Measurements from ENCODE around the gene SCAF11. TPM values are rescaled to one million over a fixed set of nuclear protein-coding genes. Genes with fewer than 3 reads are reported as not detected.

Gene SCAF11
- total RNA-seq, 5 donors from 2014 or later (not counting 1 experiment from before 2014, with no cell fraction given), result 149 to 184 (median 163) TPM

DNA sequence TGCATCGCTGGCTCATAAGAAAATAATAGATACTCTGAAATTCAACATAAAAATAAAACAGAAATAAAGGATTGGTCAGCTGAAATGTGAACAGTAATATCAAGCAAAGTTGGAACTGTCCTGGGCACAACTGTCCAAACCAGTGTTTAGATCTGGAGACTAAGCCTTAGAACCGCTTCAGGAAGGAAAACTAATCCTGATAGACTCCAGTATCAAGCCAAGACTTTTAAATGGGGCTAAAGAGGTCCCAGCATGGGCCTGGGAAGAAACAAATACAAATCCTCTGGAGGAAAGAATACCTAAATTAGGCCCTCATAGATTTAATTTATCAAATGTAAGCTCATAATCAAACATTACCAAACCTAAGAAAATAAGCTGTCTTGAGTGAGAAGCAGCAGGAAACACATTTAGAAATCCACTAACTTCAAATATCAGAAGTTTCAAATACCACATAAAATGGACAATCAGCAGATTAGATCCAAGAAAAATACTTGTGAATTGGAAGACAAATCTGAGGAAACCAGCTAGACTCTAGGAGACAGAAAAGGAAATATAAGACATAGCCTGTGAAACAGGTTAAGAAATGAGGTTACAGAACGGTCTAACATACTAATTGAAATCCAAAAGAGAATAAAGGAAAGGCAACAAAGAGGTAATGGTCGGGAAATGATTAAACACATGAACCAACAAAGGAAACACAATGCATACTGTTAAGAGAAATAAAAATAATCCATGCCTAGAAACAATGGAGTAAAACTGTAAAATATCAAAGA, 27.6 kb downstream of the SCAF11 start:
- peaks cover 48% of the 10 kb centered on the region for H3K36me3 Mint-ChIP-seq
- H3K27ac ChIP-seq (ENCODE audit: low read length), result no peak overlapping the region
- POLR2A ChIA-PET, result no interaction called here
- H3K9me3 ChIP-seq, result no peaks in the 10 kb centered on the region
- H3K4me1 Mint-ChIP-seq, result peaks cover 57 to 63% (median 60%) of the 10 kb centered on the region in 3 donors
- CTCF ChIA-PET, result no interaction called here
- peak overlapping the region in 1 of 2 donors; percentile 7 for H3K27ac Mint-ChIP-seq
- H3K27me3 Mint-ChIP-seq, result no peaks in the 10 kb centered on the region
- no peak for ATAC-seq (replicated peaks in 1 of 4)
- H3K36me3 ChIP-seq (ENCODE audit: control insufficient read depth in 2 of 2, extremely low read depth in 1 of 2, insufficient read depth in 1 of 2, low read length in 1 of 2), result peaks cover 0 to 10% of the 10 kb centered on the region in 2 donors
- H3K4me3 ChIP-seq (ENCODE audit: control insufficient read depth in 1 of 2, extremely low read depth in 1 of 2, low read length in 1 of 2), result no peak overlapping the region
- no peaks in the 10 kb centered on the region for H3K27me3 ChIP-seq (replicated peaks in 1 of 2; ENCODE audit: control insufficient read depth in 2 of 2, extremely low read depth in 1 of 2, insufficient read depth in 2 of 2, low read length in 1 of 2)
- no CpG with 5 or more reads among the region's 4 CpGs for WGBS (ENCODE audit: insufficient coverage)
- no peak for DNase-seq
- no peaks in the 10 kb centered on the region for H3K4me1 ChIP-seq (ENCODE audit: control insufficient read depth in 1 of 2, extremely low read depth in 1 of 2, insufficient read depth in 2 of 2, low read length in 2 of 2)
- H3K4me3 Mint-ChIP-seq, result no peak overlapping the region
- H3K9me3 Mint-ChIP-seq, result no peaks in the 10 kb centered on the region

DNA sequence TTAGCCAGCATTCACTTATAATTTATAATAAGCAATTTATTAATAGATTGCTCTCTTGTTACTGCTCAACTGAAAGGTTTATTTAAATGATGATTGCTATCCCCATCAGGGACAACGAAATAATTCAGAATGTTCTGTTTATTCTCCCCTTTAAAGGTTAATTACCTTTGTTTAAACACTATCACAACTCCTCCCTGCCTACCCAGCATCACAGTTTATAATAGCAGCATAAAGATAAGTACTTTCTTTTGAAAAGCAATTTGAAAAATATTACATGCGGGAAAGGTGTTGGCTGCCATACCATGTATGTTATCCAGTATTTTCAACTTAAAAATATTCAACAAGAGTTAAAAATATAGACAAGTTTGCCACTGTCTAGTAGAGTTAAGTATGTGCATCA, 30.6 kb downstream of the SCAF11 start:
- Histone ChIP-seq H3K27ac (ENCODE audit: low read length) (no peak overlapping the region), H3K36me3 (ENCODE audit: control insufficient read depth in 2 of 2, extremely low read depth in 1 of 2, insufficient read depth in 1 of 2, low read length in 1 of 2) (peaks cover 0 to 15% of the 10 kb centered on the region in 2 donors), H3K4me3 (ENCODE audit: control insufficient read depth in 1 of 2, extremely low read depth in 1 of 2, low read length in 1 of 2) (no peak overlapping the region), H3K4me1 (ENCODE audit: control insufficient read depth in 1 of 2, extremely low read depth in 1 of 2, insufficient read depth in 2 of 2, low read length in 2 of 2) (no peaks in the 10 kb centered on the region), H3K9me3 (no peaks in the 10 kb centered on the region), H3K27me3 (replicated peaks in 1 of 2; ENCODE audit: control insufficient read depth in 2 of 2, extremely low read depth in 1 of 2, insufficient read depth in 2 of 2, low read length in 1 of 2) (no peaks in the 10 kb centered on the region)
- peaks cover 39 to 44% (median 40%) of the 10 kb centered on the region in 3 donors for H3K4me1 Mint-ChIP-seq
- ATAC-seq (replicated peaks in 1 of 4) (no peak), DNase-seq (no peak)
- no CpG with 5 or more reads among the region's 2 CpGs for WGBS (ENCODE audit: insufficient coverage)
- POLR2A ChIA-PET, result no interaction called here
- no peak overlapping the region for H3K27ac Mint-ChIP-seq
- CTCF ChIA-PET, result no interaction called here
- no peaks in the 10 kb centered on the region for H3K9me3 Mint-ChIP-seq
- H3K27me3 Mint-ChIP-seq, result no peaks in the 10 kb centered on the region
- H3K36me3 Mint-ChIP-seq, result peaks cover 44% of the 10 kb centered on the region
- H3K4me3 Mint-ChIP-seq, result no peak overlapping the region

DNA sequence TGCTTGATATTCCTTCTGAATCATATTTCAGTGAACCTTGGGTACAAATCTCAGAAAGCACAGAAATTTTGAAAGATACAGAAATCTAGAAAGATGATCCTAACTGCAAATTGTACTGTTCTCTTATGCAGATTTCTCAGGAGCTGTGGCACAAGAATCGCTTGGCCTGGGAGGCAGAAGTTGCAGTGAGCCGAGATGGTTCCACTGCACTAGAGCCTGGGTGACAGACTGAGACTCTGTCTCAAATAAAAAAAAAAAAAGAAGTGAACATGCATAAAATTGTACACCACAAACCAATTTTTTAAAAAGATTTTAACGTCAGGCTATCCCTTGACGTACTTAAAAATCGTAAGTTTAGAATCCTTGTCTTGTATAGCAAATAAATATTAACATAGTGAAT, 31.3 kb downstream of the SCAF11 start:
- H3K4me3 Mint-ChIP-seq, result no peak overlapping the region
- peaks cover 35 to 38% (median 35%) of the 10 kb centered on the region in 3 donors for H3K4me1 Mint-ChIP-seq
- CTCF ChIA-PET, result no interaction called here
- 93% methylated on average over 2 of the region's 5 CpGs for WGBS (ENCODE audit: insufficient coverage)
- Histone ChIP-seq H3K9me3 (no peaks in the 10 kb centered on the region), H3K4me3 (ENCODE audit: control insufficient read depth in 1 of 2, extremely low read depth in 1 of 2, low read length in 1 of 2) (no peak overlapping the region), H3K4me1 (ENCODE audit: control insufficient read depth in 1 of 2, extremely low read depth in 1 of 2, insufficient read depth in 2 of 2, low read length in 2 of 2) (no peaks in the 10 kb centered on the region), H3K27ac (ENCODE audit: low read length) (no peak overlapping the region), H3K27me3 (replicated peaks in 1 of 2; ENCODE audit: control insufficient read depth in 2 of 2, extremely low read depth in 1 of 2, insufficient read depth in 2 of 2, low read length in 1 of 2) (no peaks in the 10 kb centered on the region), H3K36me3 (ENCODE audit: control insufficient read depth in 2 of 2, extremely low read depth in 1 of 2, insufficient read depth in 1 of 2, low read length in 1 of 2) (peaks cover 0 to 15% of the 10 kb centered on the region in 2 donors)
- ATAC-seq (replicated peaks in 1 of 4) (no peak), DNase-seq (no peak)
- H3K36me3 Mint-ChIP-seq, result peaks cover 39% of the 10 kb centered on the region
- POLR2A ChIA-PET, result no interaction called here
- no peaks in the 10 kb centered on the region for H3K27me3 Mint-ChIP-seq
- H3K9me3 Mint-ChIP-seq, result no peaks in the 10 kb centered on the region
- no peak overlapping the region for H3K27ac Mint-ChIP-seq

DNA sequence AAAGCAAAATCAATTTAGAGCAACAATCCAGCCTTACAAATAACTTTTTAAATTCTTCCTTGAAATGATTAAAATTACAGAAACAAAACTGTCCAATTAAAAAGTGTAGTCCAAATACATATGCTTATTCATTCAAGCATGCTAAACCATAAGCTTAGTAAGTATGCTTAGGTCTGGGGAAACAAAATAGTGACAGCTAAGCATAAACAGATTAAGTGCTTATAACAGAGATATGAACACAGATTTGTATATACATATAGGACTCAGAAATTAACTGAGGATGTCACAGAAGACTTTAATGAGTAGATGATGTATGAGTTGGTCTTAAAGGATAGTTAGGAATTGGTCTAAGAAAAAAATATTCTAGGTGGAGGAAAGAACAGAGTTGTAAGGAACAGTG, 41.8 kb downstream of the SCAF11 start:
- CTCF ChIA-PET, result no interaction called here
- H3K36me3 Mint-ChIP-seq, result peaks cover 52% of the 10 kb centered on the region

DNA sequence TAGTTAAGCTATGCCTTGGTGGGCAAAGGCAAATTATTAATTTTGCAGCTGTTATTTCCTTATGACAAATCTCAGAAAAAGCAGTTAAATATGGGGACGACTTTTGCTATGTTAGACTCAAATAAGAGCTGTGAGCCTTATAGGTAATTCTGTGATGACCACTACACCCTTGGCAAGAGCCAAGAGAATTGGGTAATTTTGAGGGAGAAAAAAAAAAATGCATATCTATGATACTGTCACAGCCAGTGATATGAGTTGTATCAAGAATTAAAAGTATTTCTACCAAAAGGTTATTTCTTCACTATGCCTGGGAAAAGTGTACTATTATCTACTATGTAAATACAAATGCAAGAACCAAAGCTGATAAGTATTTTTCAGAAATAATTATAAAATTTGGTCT, 43.9 kb downstream of the SCAF11 start:
- H3K9me3 ChIP-seq, result no peaks in the 10 kb centered on the region
- DNase-seq, result no peak
- H3K27ac ChIP-seq (ENCODE audit: low read length), result no peak overlapping the region
- no peak overlapping the region for H3K27ac Mint-ChIP-seq
- no CpG with 5 or more reads among the region's 1 CpG for WGBS (ENCODE audit: insufficient coverage)
- no peaks in the 10 kb centered on the region for H3K4me1 ChIP-seq (ENCODE audit: control insufficient read depth in 1 of 2, extremely low read depth in 1 of 2, insufficient read depth in 2 of 2, low read length in 2 of 2)
- H3K27me3 ChIP-seq (replicated peaks in 1 of 2; ENCODE audit: control insufficient read depth in 2 of 2, extremely low read depth in 1 of 2, insufficient read depth in 2 of 2, low read length in 1 of 2), result no peaks in the 10 kb centered on the region
- CTCF ChIA-PET, result interaction anchor here in 1 of 2 donors (0.5 kb wide), 1 partner anchor 8 kb away, joined by 3 read pairs; no protein-coding TSS in a partner anchor
- H3K4me3 Mint-ChIP-seq, result no peak overlapping the region
- H3K36me3 ChIP-seq (ENCODE audit: control insufficient read depth in 2 of 2, extremely low read depth in 1 of 2, insufficient read depth in 1 of 2, low read length in 1 of 2), result peaks cover 3 to 64% of the 10 kb centered on the region in 2 donors
- H3K4me3 ChIP-seq (ENCODE audit: control insufficient read depth in 1 of 2, extremely low read depth in 1 of 2, low read length in 1 of 2), result no peak overlapping the region
- peaks cover 9 to 21% (median 17%) of the 10 kb centered on the region in 3 donors for H3K4me1 Mint-ChIP-seq
- no peaks in the 10 kb centered on the region for H3K27me3 Mint-ChIP-seq
- ATAC-seq (replicated peaks in 1 of 4), result no peak
- POLR2A ChIA-PET, result no interaction called here
- no peaks in the 10 kb centered on the region for H3K9me3 Mint-ChIP-seq
- H3K36me3 Mint-ChIP-seq, result peaks cover 62% of the 10 kb centered on the region

More for the DNA sequence above, 41.8 kb downstream of the SCAF11 start:
- H3K27me3 Mint-ChIP-seq, result no peaks in the 10 kb centered on the region
- Histone ChIP-seq H3K4me1 (ENCODE audit: control insufficient read depth in 1 of 2, extremely low read depth in 1 of 2, insufficient read depth in 2 of 2, low read length in 2 of 2) (no peaks in the 10 kb centered on the region), H3K27ac (ENCODE audit: low read length) (no peak overlapping the region), H3K36me3 (ENCODE audit: control insufficient read depth in 2 of 2, extremely low read depth in 1 of 2, insufficient read depth in 1 of 2, low read length in 1 of 2) (peaks cover 3 to 50% of the 10 kb centered on the region in 2 donors), H3K4me3 (ENCODE audit: control insufficient read depth in 1 of 2, extremely low read depth in 1 of 2, low read length in 1 of 2) (no peak overlapping the region), H3K27me3 (replicated peaks in 1 of 2; ENCODE audit: control insufficient read depth in 2 of 2, extremely low read depth in 1 of 2, insufficient read depth in 2 of 2, low read length in 1 of 2) (no peaks in the 10 kb centered on the region), H3K9me3 (no peaks in the 10 kb centered on the region)
- DNase-seq, result no peak
- H3K9me3 Mint-ChIP-seq, result no peaks in the 10 kb centered on the region
- ATAC-seq (replicated peaks in 1 of 4), result no peak
- H3K27ac Mint-ChIP-seq, result no peak overlapping the region
- POLR2A ChIA-PET, result interaction anchor here in 1 of 2 donors (0.6 to 0.7 kb wide), 2 partner anchors 425 to 599 kb away, joined by 3 read pairs; no protein-coding TSS in a partner anchor
- no peak overlapping the region for H3K4me3 Mint-ChIP-seq
- peaks cover 6 to 18% (median 6%) of the 10 kb centered on the region in 3 donors for H3K4me1 Mint-ChIP-seq

DNA sequence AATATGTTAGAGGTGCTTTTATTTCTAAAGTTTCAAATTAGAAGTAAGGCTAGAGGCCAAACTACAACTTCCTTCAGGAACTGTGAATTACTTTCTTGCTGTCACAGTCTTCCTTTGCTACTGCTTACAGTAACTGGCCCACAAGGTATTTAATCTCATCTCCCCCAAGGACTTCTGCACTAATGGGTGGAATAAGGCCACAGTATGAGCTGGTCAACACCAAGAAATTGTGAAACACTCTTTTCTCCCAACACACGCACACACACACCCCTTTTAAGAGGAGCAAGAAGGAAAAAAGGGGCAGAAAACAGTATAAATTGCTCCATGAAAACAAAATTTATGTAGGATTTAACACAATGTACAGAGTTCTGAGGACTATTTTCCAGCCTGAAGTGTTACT, 45.6 kb downstream of the SCAF11 start:
- H3K27ac ChIP-seq (ENCODE audit: low read length), result no peak overlapping the region
- Mint-ChIP-seq H3K36me3 (peaks cover 72% of the 10 kb centered on the region), H3K4me3 (no peak overlapping the region), H3K27me3 (no peaks in the 10 kb centered on the region), H3K9me3 (no peaks in the 10 kb centered on the region), H3K4me1 (peaks cover 14 to 27% (median 20%) of the 10 kb centered on the region in 3 donors), H3K27ac (peak overlapping the region; percentile 16 to 40)
- no peaks in the 10 kb centered on the region for H3K9me3 ChIP-seq
- DNase-seq (no peak), ATAC-seq (replicated peaks in 1 of 4) (no peak)
- H3K27me3 ChIP-seq (replicated peaks in 1 of 2; ENCODE audit: control insufficient read depth in 2 of 2, extremely low read depth in 1 of 2, insufficient read depth in 2 of 2, low read length in 1 of 2), result no peaks in the 10 kb centered on the region
- WGBS (ENCODE audit: insufficient coverage), result no CpG with 5 or more reads among the region's 1 CpG
- H3K36me3 ChIP-seq (ENCODE audit: control insufficient read depth in 2 of 2, extremely low read depth in 1 of 2, insufficient read depth in 1 of 2, low read length in 1 of 2), result peaks cover 6 to 72% of the 10 kb centered on the region in 2 donors
- no peaks in the 10 kb centered on the region for H3K4me1 ChIP-seq (ENCODE audit: control insufficient read depth in 1 of 2, extremely low read depth in 1 of 2, insufficient read depth in 2 of 2, low read length in 2 of 2)
- H3K4me3 ChIP-seq (ENCODE audit: control insufficient read depth in 1 of 2, extremely low read depth in 1 of 2, low read length in 1 of 2), result no peak overlapping the region
- ChIA-PET POLR2A (no interaction called here), CTCF (no interaction called here)
